ENCODE results near the gene MISP3.

Gene MISP3

GRCh38 chr19:14102756-14103155, 30.2 kb downstream of the MISP3 start:
- no peak for ATAC-seq

GRCh38 chr19:14103310-14103709, 30.7 kb downstream of the MISP3 start:
- DNase-seq (no peak), ATAC-seq (no peak)

More at GRCh38 chr19:14102756-14103155, 30.2 kb downstream of the MISP3 start:
- no peak for DNase-seq

- DNase-seq: no peak
- ATAC-seq: no peak
Observed at GRCh38 chr19:14105680-14106079, 33.1 kb downstream of the MISP3 start.

- ATAC-seq (no peak), DNase-seq (no peak)
Observed at GRCh38 chr19:14106840-14107239, 34.3 kb downstream of the MISP3 start.

GRCh38 chr19:14107581-14108461, 35.2 kb downstream of the MISP3 start:
- DNase-seq (no peak), ATAC-seq (no peak)

GRCh38 chr19:14110650-14111049, 38.1 kb downstream of the MISP3 start:
- ATAC-seq: no peak

GRCh38 chr19:14111486-14111885, 38.9 kb downstream of the MISP3 start:
- DNase-seq: no peak
- ATAC-seq: no peak

More at GRCh38 chr19:14110650-14111049, 38.1 kb downstream of the MISP3 start:
- no peak for DNase-seq

- DNase-seq (no peak), ATAC-seq (no peak)
Observed at GRCh38 chr19:14112051-14112808, 39.6 kb downstream of the MISP3 start.

GRCh38 chr19:14112809-14113385, 40.3 kb downstream of the MISP3 start:
- no peak for ATAC-seq
- DNase-seq: no peak

GRCh38 chr19:14113762-14114414, 41.3 kb downstream of the MISP3 start:
- DNase-seq (peak; percentile 76), ATAC-seq (no peak)

GRCh38 chr19:14114439-14114838, 41.9 kb downstream of the MISP3 start:
- ATAC-seq (no peak), DNase-seq (no peak)

- DNase-seq (peak; percentile 75), ATAC-seq (no peak)
Observed at GRCh38 chr19:14114854-14115253, 42.3 kb downstream of the MISP3 start.

GRCh38 chr19:14115756-14116155, 43.2 kb downstream of the MISP3 start:
- no peak for DNase-seq
- ATAC-seq: no peak

GRCh38 chr19:14116525-14116917, 43.9 kb downstream of the MISP3 start:
- no peak for ATAC-seq
- DNase-seq: no peak

- peak; percentile 1 for ATAC-seq
- DNase-seq: peak; percentile 34
Observed at GRCh38 chr19:14116918-14117578, 44.5 kb downstream of the MISP3 start.

- DNase-seq: peak; percentile 98
- ATAC-seq: peak; percentile 96
Observed at GRCh38 chr19:14117668-14118164, 45.1 kb downstream of the MISP3 start, which contains the start of gene PRKACA. TSS of gene PRKACA (minus strand) at chr19:14117762. CDS start at chr19:14117547, 215 bp downstream.

- ATAC-seq (no peak), DNase-seq (peak; percentile 53)
Observed at GRCh38 chr19:14118165-14119051, 45.8 kb downstream of the MISP3 start.

- ATAC-seq (no peak), DNase-seq (no peak)
Observed at GRCh38 chr19:14119146-14119545, 46.6 kb downstream of the MISP3 start.

GRCh38 chr19:14119644-14120496, 47.3 kb downstream of the MISP3 start:
- DNase-seq (no peak), ATAC-seq (no peak)

GRCh38 chr19:14120497-14120780, 47.9 kb downstream of the MISP3 start:
- no peak for ATAC-seq
- DNase-seq: no peak

Measured in stimulated activated naive CD8-positive, alpha-beta T cell treated with anti-CD3 and anti-CD28 coated beads, Interleukin-15, Interleukin-2, amounts not matched to agents 100 U/mL and 50 U/mL, for 24 hours (primary cell).